Stimulated activated CD4-positive, alpha-beta T cell treated with anti-CD3 and anti-CD28 coated beads, Interleukin-2, amount 100 ng/mL, for 48 hours (primary cell): ENCODE data around the gene PHTF2.

Experiments
- DNase-seq, 2 donors: peaks; one replicate each; pipeline ENCODE4 v3.0.0-alpha.2; 2020

Gene PHTF2

GRCh38 chr7:78002715-78003114 is 204.1 kb downstream of the PHTF2 start:
- DNase-seq, result no peak

GRCh38 chr7:78006063-78006755 is 207.6 kb downstream of the PHTF2 start:
- DNase-seq, result no peak
